HCT116 (cell line): Measurements from ENCODE around the gene POC1A. TPM values are rescaled to one million over a fixed set of nuclear protein-coding genes. Genes with fewer than 3 reads are reported as not detected.

Source experiments
- ATAC-seq: fragments of 200-7000 bp; cut with Tn5 transposase; 2 replicates; pipeline ENCODE4 v1.9.1; 2020; ENCODE audit warnings: mild to moderate bottlenecking, moderate library complexity
- BruUV-seq: library from RNA; stranded (reverse); fragments of 400-500 nt; replicated peaks from 2 replicates; lab custom pipeline; 2021; lab: Mats Ljungman, UMichigan
- CTCF ChIA-PET: fragments of 300-600 bp; sonication (Branson Sonifier 250); formaldehyde crosslinking; loops from one replicate; lab custom pipeline; 2021; ENCODE audit warnings: antibody characterized with exemption; lab: Charles Lee
- POLR2A ChIA-PET: fragments of 300-600, 350-600 bp; sonication (Branson Sonifier 250); formaldehyde crosslinking; loops from one replicate; lab custom pipeline; 2021; ENCODE audit warnings: antibody characterized with exemption; lab: Charles Lee
- RAD21 ChIA-PET, 2 experiments: fragments of 300-600 bp; sonication (Branson Sonifier 250); formaldehyde crosslinking; loops; one replicate each; lab custom pipeline; 2023; ENCODE audit warnings: low total read pairs in 2 of 2; ENCODE audit not compliant: uncharacterized antibody in 2 of 2, unreplicated experiment in 2 of 2, low non-redundant PET in 1 of 2; lab: Charles Lee
- DNase-seq: peaks from one replicate; pipeline ENCODE4 v3.0.0-alpha.2; 2010; ENCODE audit warnings: low read depth, low spot score
- H2AFZ ChIP-seq: fragments of 200-600 bp; shearing (Covaris generic), sonication (generic); 2 replicates; pipeline ENCODE4 v1.6.1; 2017; ENCODE audit warnings: low read depth, mixed run types, mixed read lengths, antibody characterized with exemption, low read length; ENCODE audit not compliant: poor library complexity, severe bottlenecking
- H3K27ac ChIP-seq: 2 replicates; pipeline ENCODE4 v1.5.1; 2012; ENCODE audit warnings: low read depth, low read length
- H3K27me3 ChIP-seq: fragments of 200-600 bp; sonication (generic); 2 replicates; pipeline ENCODE4 v1.6.1; 2016; ENCODE audit warnings: mixed run types, low read length, mixed read lengths; ENCODE audit not compliant: insufficient read depth
- H3K36me3 ChIP-seq, 2 experiments: fragments of 200-500 bp in 1 of 2; fragments of 200-600 bp in 1 of 2; sonication (Bioruptor generic) in 1 of 2; sonication (generic) in 1 of 2; 2 replicates each; pipeline versions ENCODE4 v1.5.1 to v1.6.1; 2014 to 2016; ENCODE audit warnings: low read length in 2 of 2, inconsistent platforms in 1 of 2, mixed read lengths in 1 of 2, mixed run types in 1 of 2; ENCODE audit not compliant: insufficient read depth in 2 of 2, control insufficient read depth in 1 of 2
- H3K4me1 ChIP-seq, 2 experiments: fragments of 200-600 bp in 1 of 2; sonication (generic) in 1 of 2; 2 replicates each; pipeline versions ENCODE4 v1.5.1 to v1.6.1; 2012 to 2017; ENCODE audit warnings: low read length in 2 of 2, inconsistent platforms in 1 of 2, mild to moderate bottlenecking in 1 of 2, mixed read lengths in 1 of 2, mixed run types in 1 of 2, moderate library complexity in 1 of 2; ENCODE audit not compliant: insufficient read depth in 2 of 2, control insufficient read depth in 1 of 2
- H3K4me2 ChIP-seq: fragments of 200-600 bp; sonication (generic); 2 replicates; pipeline ENCODE4 v1.6.1; 2017; ENCODE audit warnings: mixed run types, low read length, mixed read lengths
- H3K4me3 ChIP-seq, 2 experiments: fragments of 200-600 bp in 1 of 2; sonication (generic) in 1 of 2; replicated peaks in 1 of 2; 2 replicates each; pipeline ENCODE4 v1.5.1; 2011 to 2016; ENCODE audit warnings: low read length in 2 of 2, control low read depth in 1 of 2, low read depth in 1 of 2, mild to moderate bottlenecking in 1 of 2, mixed read lengths in 1 of 2, mixed run types in 1 of 2
- H3K79me2 ChIP-seq: fragments of 200-600 bp; sonication (generic); 2 replicates; pipeline ENCODE4 v1.6.1; 2017; ENCODE audit warnings: mild to moderate bottlenecking, mixed run types, low read length, moderate library complexity, mixed read lengths; ENCODE audit not compliant: insufficient read depth
- H3K9ac ChIP-seq: fragments of 200-600 bp; sonication (generic); 2 replicates; pipeline ENCODE4 v1.6.1; 2016; ENCODE audit warnings: low read length, mixed read lengths
- H3K9me2 ChIP-seq: fragments of 200-600 bp; sonication (generic), shearing (Covaris generic); 2 replicates; pipeline ENCODE4 v1.6.1; 2017; ENCODE audit warnings: mixed run types, mild to moderate bottlenecking, moderate library complexity; ENCODE audit not compliant: insufficient read depth
- H3K9me3 ChIP-seq, 2 experiments: fragments of 200-500 bp in 1 of 2; fragments of 200-600 bp in 1 of 2; sonication (Bioruptor generic) in 1 of 2; sonication (generic) in 1 of 2; 2 replicates each; pipeline ENCODE4 v1.6.1; 2014 to 2017; ENCODE audit warnings: low read length in 2 of 2, mixed read lengths in 2 of 2, inconsistent platforms in 1 of 2, low read depth in 1 of 2, mild to moderate bottlenecking in 1 of 2, mixed run types in 1 of 2, moderate library complexity in 1 of 2; ENCODE audit not compliant: control insufficient read depth in 1 of 2, insufficient read depth in 1 of 2
- H4K20me1 ChIP-seq: fragments of 200-600 bp; sonication (generic), shearing (Covaris generic); 2 replicates; pipeline ENCODE4 v1.6.1; 2017; ENCODE audit warnings: mixed run types, mild to moderate bottlenecking, moderate library complexity; ENCODE audit not compliant: insufficient read depth
- EGR1 ChIP-seq: IDR thresholded peaks from 2 replicates; pipeline ENCODE4 v1.6.1; 2012; ENCODE audit warnings: low read depth
- ELF1 ChIP-seq: IDR thresholded peaks from 2 replicates; pipeline ENCODE4 v1.6.1; 2012; ENCODE audit warnings: low read depth, borderline replicate concordance
- RAD21 ChIP-seq: IDR thresholded peaks from 2 replicates; pipeline ENCODE4 v1.6.1; 2012; ENCODE audit warnings: low read depth, mild to moderate bottlenecking
- REST ChIP-seq: IDR thresholded peaks from 2 replicates; pipeline ENCODE4 v1.6.1; 2012; ENCODE audit warnings: low read depth
- SIN3A ChIP-seq: IDR thresholded peaks from 2 replicates; pipeline ENCODE4 v1.6.1; 2012; ENCODE audit warnings: low read depth
- YY1 ChIP-seq: IDR thresholded peaks from 2 replicates; pipeline ENCODE4 v1.6.1; 2011; ENCODE audit warnings: low read length, low read depth, moderate library complexity, mild to moderate bottlenecking; ENCODE audit not compliant: insufficient replicate concordance; ENCODE audit errors: extremely low read depth
- intact Hi-C: fragments of 100-400 bp; cut with micrococcal nuclease; formaldehyde crosslinking; loops from 2 replicates; pipeline ENCODE4 v1.10.0; 2022
- total RNA-seq: library from RNA; stranded (reverse); gene quantifications from one replicate; pipeline ENCODE4 v1.2.1, GENCODE V29; 2021; ENCODE audit not compliant: unreplicated experiment

POC1A gene
- total RNA-seq, 1 experiment from 2014 or later: 34.0 TPM

DNA sequence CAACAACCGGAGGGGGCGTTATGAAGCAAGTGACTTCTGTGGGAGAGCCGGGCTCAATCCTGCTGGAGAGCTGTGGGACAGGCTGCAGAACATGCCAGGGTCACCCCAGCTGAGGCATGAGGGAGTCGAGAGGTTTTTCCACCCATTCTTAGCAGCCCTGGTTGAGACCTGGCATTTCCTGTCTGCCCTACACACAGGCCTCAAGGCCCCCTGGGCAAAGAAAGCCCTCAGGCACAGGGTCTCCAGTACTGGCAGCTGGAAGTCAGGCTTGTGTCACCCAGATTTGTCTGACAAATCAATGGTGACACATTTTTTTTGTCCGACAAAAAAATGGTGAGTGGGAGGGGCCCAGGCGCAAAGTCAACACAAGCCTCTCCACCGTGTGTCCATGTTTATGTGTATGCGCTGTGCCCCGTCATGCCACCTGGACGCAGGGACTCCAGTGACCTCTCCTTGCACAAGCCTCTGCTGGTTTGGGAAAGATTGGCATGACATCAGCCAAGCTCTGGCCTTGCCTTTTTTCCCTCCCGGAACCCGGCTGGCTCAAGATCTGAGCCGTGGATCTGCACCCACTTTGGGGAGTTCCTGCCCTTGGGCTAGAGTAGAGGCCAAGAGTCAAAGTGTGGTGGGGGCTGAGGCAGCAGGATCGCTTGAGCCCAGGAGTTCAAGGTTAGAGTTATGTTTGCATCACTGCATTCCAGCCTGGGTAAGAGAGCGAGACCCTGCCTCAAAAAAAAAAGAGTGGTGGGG lies 22.9 kb upstream of the POC1A start (continued):
- TF ChIP-seq REST (no peak), RAD21 (no peak), YY1 (no peak), ELF1 (no peak), EGR1 (no peak)

GRCh38 chr3:52176180-52176752 lies 22.0 kb upstream of the POC1A start:
- Histone ChIP-seq H3K36me3 (no peaks in the 10 kb centered on the region), H3K4me3 (no peak overlapping the region), H3K9me3 (no peaks in the 10 kb centered on the region), H3K27me3 (no peaks in the 10 kb centered on the region), H3K4me1 (peaks cover 6 to 9% of the 10 kb centered on the region in 2 experiments; a peak in 3 of 4 replicates), H3K9ac (no peak overlapping the region), H2AFZ (no peak overlapping the region), H4K20me1 (no peaks in the 10 kb centered on the region), H3K4me2 (no peak overlapping the region), H3K79me2 (no peaks in the 10 kb centered on the region), H3K27ac (no peak overlapping the region), H3K9me2 (no peaks in the 10 kb centered on the region)
- intact Hi-C loops: no loop called here
- ChIA-PET RAD21 (no interaction called here), CTCF (no interaction called here), POLR2A (no interaction called here)
- ATAC-seq: no peak
- DNase-seq: no peak
- no peak for TF ChIP-seq SIN3A
- TF ChIP-seq YY1: no peak
- no TSS peak for BruUV-seq
